IMR-90 (cell line): ENCODE measurements around the gene CDH13.

ENCODE experiments used
- BHLHE40 ChIP-seq: fragments of 150-350 bp; IDR thresholded peaks from 2 replicates; pipeline ENCODE4 v1.6.1; 2016; ENCODE audit warnings: mild to moderate bottlenecking, low read depth, low read length
- FOS ChIP-seq: fragments of 150-350 bp; IDR thresholded peaks from 2 replicates; pipeline ENCODE4 v1.6.1; 2016; ENCODE audit warnings: low read depth, low read length
- MAZ ChIP-seq: IDR thresholded peaks from 2 replicates; pipeline ENCODE4 v1.6.1; 2012; ENCODE audit warnings: low read depth, mild to moderate bottlenecking, low read length, improper control_type of control experiment, moderate library complexity, borderline replicate concordance
- POLR2A ChIP-seq: IDR thresholded peaks from 2 replicates; pipeline ENCODE4 v1.6.1; 2012; ENCODE audit warnings: mild to moderate bottlenecking, low read depth, low read length
- RAD21 ChIP-seq: IDR thresholded peaks from 2 replicates; pipeline ENCODE4 v1.6.1; 2012; ENCODE audit warnings: low read length, improper control_type of control experiment
- TF ChIP-seq, protein P1 (sequence below): conservative IDR thresholded peaks from 2 replicates; pipeline ENCODE4 v1.5.1; 2012; ENCODE audit warnings: mild to moderate bottlenecking, low read depth, low read length, improper control_type of control experiment

GRCh38 chr16:82736224-82736623, 109.5 kb downstream of the CDH13 start:
- no peak for TF ChIP-seq RAD21
- TF ChIP-seq, protein P1, sequence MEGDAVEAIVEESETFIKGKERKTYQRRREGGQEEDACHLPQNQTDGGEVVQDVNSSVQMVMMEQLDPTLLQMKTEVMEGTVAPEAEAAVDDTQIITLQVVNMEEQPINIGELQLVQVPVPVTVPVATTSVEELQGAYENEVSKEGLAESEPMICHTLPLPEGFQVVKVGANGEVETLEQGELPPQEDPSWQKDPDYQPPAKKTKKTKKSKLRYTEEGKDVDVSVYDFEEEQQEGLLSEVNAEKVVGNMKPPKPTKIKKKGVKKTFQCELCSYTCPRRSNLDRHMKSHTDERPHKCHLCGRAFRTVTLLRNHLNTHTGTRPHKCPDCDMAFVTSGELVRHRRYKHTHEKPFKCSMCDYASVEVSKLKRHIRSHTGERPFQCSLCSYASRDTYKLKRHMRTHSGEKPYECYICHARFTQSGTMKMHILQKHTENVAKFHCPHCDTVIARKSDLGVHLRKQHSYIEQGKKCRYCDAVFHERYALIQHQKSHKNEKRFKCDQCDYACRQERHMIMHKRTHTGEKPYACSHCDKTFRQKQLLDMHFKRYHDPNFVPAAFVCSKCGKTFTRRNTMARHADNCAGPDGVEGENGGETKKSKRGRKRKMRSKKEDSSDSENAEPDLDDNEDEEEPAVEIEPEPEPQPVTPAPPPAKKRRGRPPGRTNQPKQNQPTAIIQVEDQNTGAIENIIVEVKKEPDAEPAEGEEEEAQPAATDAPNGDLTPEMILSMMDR, result no peak
- no peak for TF ChIP-seq MAZ
- no peak for TF ChIP-seq POLR2A
- no peak for TF ChIP-seq BHLHE40
- no peak for TF ChIP-seq FOS
